HepG2 (cell line): Measurements from ENCODE around the gene LIPC. TPM values are rescaled to one million over a fixed set of nuclear protein-coding genes. Genes with fewer than 3 reads are reported as not detected.

ENCODE experiments used
- CHD4 ChIP-seq: fragments of 200-600 bp; sonication (generic); IDR thresholded peaks from 2 replicates; pipeline ENCODE4 v1.7.0; 2017; ENCODE audit warnings: mild to moderate bottlenecking, low read length, borderline replicate concordance
- LCORL ChIP-seq, 2 experiments: fragments of 450-650 bp in 1 of 2; sonication (generic) in 1 of 2; formaldehyde crosslinking in 1 of 2; IDR thresholded peaks; 2 replicates each; pipeline versions ENCODE4 v1.5.0 to v1.6.1; 2017 to 2020; ENCODE audit warnings: antibody characterized with exemption in 1 of 2, missing genetic modification reagents in 1 of 2
- TCF12 ChIP-seq, 2 experiments: fragments of 450-650 bp in 1 of 2; sonication (generic) in 1 of 2; formaldehyde crosslinking in 1 of 2; IDR thresholded peaks; 2 replicates each; pipeline versions ENCODE4 v1.6.1 to v1.8.0; 2017 to 2022; ENCODE audit warnings: antibody characterized with exemption in 1 of 2, mild to moderate bottlenecking in 1 of 2, missing genetic modification reagents in 1 of 2, moderate library complexity in 1 of 2
- WIZ ChIP-seq: sonication (generic); formaldehyde crosslinking; IDR thresholded peaks from 2 replicates; pipeline ENCODE4 v1.5.1; 2020; ENCODE audit warnings: mild to moderate bottlenecking, missing genetic modification reagents
- ZNF766 ChIP-seq: sonication (generic); formaldehyde crosslinking; IDR thresholded peaks from 2 replicates; pipeline ENCODE4 v1.5.0; 2020; ENCODE audit warnings: missing genetic modification reagents, borderline replicate concordance
- polyA plus RNA-seq, 8 experiments: library from polyadenylated mRNA; depleted of rRNA in 3 of 8; stranded (reverse) in 7 of 8; unstranded in 1 of 8; fragments of >200 nt; fragmentation: Illumina TruSeq in 4 of 8; extraction: Trizol in 4 of 8; gene quantifications; 2 replicates each; pipeline versions ENCODE4 v1.2.1 to v1.2.3, GENCODE V29; 2011 to 2016; ENCODE audit warnings: low read depth in 4 of 8, missing spikeins in 1 of 8, mixed read lengths in 1 of 8; ENCODE audit not compliant: insufficient read depth in 1 of 8
- total RNA-seq, 5 experiments: library from RNA; depleted of rRNA; stranded (reverse); fragments of >200 nt; fragmentation: Illumina TruSeq; extraction: Trizol; gene quantifications; 2 replicates each; pipeline ENCODE4 v1.2.3, GENCODE V29; 2016; ENCODE audit warnings: low read depth in 1 of 5
- TF ChIP-seq, protein P1 (sequence below): sonication (generic); formaldehyde crosslinking; IDR thresholded peaks from one replicate; pipeline ENCODE4 v1.5.1; 2020; ENCODE audit warnings: mild to moderate bottlenecking, missing genetic modification reagents; ENCODE audit errors: not compliant biosample characterization
- TF ChIP-seq, protein P2 (sequence below): sonication (generic); formaldehyde crosslinking; IDR thresholded peaks from 2 replicates; pipeline ENCODE4 v1.4.0; 2020; ENCODE audit warnings: missing genetic modification reagents

Gene LIPC
- total and polyA plus RNA-seq, 2 of the 13 experiments (the other 11 are each of a cell fraction or from before 2014, with no cell fraction given): 26.0 to 38.0 TPM

DNA sequence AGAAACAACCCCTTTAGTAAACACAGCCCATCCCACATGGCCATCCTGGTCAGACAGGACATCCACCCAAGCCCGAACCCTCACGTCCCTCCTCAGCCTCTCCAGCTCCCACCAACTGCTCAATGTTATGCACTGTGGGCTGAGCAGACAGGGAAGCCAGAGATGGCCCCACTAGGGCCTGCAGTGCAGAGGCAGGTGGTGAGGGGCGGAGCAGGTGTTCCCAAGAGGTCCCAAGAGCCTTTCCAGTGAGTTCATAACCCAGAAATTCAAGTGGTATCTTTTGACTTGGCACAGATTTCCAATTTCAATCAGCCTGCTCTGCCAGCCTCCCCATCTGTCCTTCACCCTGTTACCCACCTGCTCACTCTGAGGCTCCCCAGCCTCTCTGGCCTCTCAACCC is 130.3 kb downstream of the LIPC start (continued):
- TF ChIP-seq LCORL (IDR thresholded peaks at IDR 0.05) (no peak), LCORL (CRISPR knock-in tag; IDR thresholded peaks at IDR 0.05) (no peak), ZNF766 (CRISPR knock-in tag) (no peak), TCF12 (IDR thresholded peaks at IDR 0.05) (no peak), TCF12 (CRISPR knock-in tag; IDR thresholded peaks at IDR 0.05) (no peak), CHD4 (no peak), WIZ (CRISPR knock-in tag) (no peak)
- TF ChIP-seq, protein P1, sequence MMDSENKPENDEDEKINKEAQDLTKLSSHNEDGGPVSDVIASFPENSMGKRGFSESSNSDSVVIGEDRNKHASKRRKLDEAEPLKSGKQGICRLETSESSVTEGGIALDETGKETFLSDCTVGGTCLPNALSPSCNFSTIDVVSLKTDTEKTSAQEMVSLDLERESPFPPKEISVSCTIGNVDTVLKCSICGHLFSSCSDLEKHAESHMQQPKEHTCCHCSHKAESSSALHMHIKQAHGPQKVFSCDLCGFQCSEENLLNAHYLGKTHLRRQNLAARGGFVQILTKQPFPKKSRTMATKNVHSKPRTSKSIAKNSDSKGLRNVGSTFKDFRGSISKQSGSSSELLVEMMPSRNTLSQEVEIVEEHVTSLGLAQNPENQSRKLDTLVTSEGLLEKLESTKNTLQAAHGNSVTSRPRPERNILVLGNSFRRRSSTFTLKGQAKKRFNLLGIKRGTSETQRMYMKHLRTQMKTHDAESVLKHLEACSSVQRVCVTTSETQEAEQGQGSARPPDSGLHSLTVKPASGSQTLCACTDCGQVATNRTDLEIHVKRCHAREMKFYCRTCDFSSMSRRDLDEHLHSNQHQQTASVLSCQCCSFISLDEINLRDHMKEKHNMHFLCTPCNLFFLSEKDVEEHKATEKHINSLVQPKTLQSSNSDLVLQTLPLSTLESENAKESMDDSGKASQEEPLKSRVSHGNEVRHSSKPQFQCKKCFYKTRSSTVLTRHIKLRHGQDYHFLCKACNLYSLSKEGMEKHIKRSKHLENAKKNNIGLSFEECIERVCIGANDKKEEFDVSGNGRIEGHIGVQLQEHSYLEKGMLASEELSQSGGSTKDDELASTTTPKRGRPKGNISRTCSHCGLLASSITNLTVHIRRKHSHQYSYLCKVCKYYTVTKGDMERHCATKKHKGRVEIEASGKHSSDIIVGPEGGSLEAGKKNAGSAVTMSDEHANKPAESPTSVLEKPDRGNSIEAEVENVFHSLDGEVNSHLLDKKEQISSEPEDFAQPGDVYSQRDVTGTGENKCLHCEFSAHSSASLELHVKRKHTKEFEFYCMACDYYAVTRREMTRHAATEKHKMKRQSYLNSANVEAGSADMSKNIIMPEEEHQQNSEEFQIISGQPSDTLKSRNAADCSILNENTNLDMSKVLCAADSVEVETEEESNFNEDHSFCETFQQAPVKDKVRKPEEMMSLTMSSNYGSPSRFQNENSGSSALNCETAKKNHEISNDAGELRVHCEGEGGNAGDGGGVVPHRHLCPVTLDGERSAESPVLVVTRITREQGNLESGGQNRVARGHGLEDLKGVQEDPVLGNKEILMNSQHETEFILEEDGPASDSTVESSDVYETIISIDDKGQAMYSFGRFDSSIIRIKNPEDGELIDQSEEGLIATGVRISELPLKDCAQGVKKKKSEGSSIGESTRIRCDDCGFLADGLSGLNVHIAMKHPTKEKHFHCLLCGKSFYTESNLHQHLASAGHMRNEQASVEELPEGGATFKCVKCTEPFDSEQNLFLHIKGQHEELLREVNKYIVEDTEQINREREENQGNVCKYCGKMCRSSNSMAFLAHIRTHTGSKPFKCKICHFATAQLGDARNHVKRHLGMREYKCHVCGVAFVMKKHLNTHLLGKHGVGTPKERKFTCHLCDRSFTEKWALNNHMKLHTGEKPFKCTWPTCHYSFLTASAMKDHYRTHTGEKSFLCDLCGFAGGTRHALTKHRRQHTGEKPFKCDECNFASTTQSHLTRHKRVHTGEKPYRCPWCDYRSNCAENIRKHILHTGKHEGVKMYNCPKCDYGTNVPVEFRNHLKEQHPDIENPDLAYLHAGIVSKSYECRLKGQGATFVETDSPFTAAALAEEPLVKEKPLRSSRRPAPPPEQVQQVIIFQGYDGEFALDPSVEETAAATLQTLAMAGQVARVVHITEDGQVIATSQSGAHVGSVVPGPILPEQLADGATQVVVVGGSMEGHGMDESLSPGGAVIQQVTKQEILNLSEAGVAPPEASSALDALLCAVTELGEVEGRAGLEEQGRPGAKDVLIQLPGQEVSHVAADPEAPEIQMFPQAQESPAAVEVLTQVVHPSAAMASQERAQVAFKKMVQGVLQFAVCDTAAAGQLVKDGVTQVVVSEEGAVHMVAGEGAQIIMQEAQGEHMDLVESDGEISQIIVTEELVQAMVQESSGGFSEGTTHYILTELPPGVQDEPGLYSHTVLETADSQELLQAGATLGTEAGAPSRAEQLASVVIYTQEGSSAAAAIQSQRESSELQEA: no peak
- TF ChIP-seq, protein P2, sequence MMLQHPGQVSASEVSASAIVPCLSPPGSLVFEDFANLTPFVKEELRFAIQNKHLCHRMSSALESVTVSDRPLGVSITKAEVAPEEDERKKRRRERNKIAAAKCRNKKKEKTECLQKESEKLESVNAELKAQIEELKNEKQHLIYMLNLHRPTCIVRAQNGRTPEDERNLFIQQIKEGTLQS (CRISPR knock-in tag): no peak
